ENCODE results near the gene DGKZ.
A peak's percentile ranks its signal among the peaks of the same experiment; 100 is the strongest.
"Not testable (repeated sequence)": the region's sequence is repeated elsewhere in the genome, so short reads cannot be mapped to it uniquely, and the experiment has no call there.

Gene DGKZ

GRCh38 chr11:46367244-46367915 lies 20.1 kb downstream of the DGKZ start:
- peak; percentile 72 for DNase-seq (ENCODE audit: low read depth)

GRCh38 chr11:46367916-46368267 lies 20.6 kb downstream of the DGKZ start:
- DNase-seq (ENCODE audit: low read depth): no peak

GRCh38 chr11:46369458-46370152 lies 22.3 kb downstream of the DGKZ start:
- DNase-seq (ENCODE audit: low read depth): no peak

GRCh38 chr11:46370253-46370652 lies 23.0 kb downstream of the DGKZ start:
- no peak for DNase-seq (ENCODE audit: low read depth)

GRCh38 chr11:46371262-46371661 lies 24.0 kb downstream of the DGKZ start:
- DNase-seq (ENCODE audit: low read depth): not testable (repeated sequence)

- no peak for DNase-seq (ENCODE audit: low read depth)
Measured at GRCh38 chr11:46372086-46372485, 24.8 kb downstream of the DGKZ start.

GRCh38 chr11:46372501-46372900 lies 25.2 kb downstream of the DGKZ start:
- DNase-seq (ENCODE audit: low read depth): not testable (repeated sequence)

GRCh38 chr11:46373787-46374740 lies 26.8 kb downstream of the DGKZ start:
- DNase-seq (ENCODE audit: low read depth): no peak

- DNase-seq (ENCODE audit: low read depth): no peak
Measured at GRCh38 chr11:46374815-46375214, 27.6 kb downstream of the DGKZ start.

- no peak for DNase-seq (ENCODE audit: low read depth)
Measured at GRCh38 chr11:46375392-46376101, 28.3 kb downstream of the DGKZ start.

- DNase-seq (ENCODE audit: low read depth): no peak
Measured at GRCh38 chr11:46376258-46377050, 29.2 kb downstream of the DGKZ start.

- DNase-seq (ENCODE audit: low read depth): no peak
Measured at GRCh38 chr11:46377290-46377689, 30.0 kb downstream of the DGKZ start.

GRCh38 chr11:46377831-46378230 lies 30.6 kb downstream of the DGKZ start:
- DNase-seq (ENCODE audit: low read depth): no peak

GRCh38 chr11:46378296-46378695 lies 31.0 kb downstream of the DGKZ start:
- DNase-seq (ENCODE audit: low read depth): no peak

- no peak for DNase-seq (ENCODE audit: low read depth)
Measured at GRCh38 chr11:46378811-46379481, 31.7 kb downstream of the DGKZ start.

- not testable (repeated sequence) for DNase-seq (ENCODE audit: low read depth)
Measured at GRCh38 chr11:46379482-46380293, 32.4 kb downstream of the DGKZ start.

GRCh38 chr11:46380340-46381047 lies 33.2 kb downstream of the DGKZ start:
- peak; percentile 38 for DNase-seq (ENCODE audit: low read depth)

GRCh38 chr11:46381048-46381818 lies 34.0 kb downstream of the DGKZ start, which contains the start of gene MDK:
MDK (plus strand) TSS chr11:46381669; CDS start chr11:46382058, 389 bp downstream.
- no peak for DNase-seq (ENCODE audit: low read depth)

Measured in activated gamma-delta T cell treated with anti-CD3 and anti-CD28 coated beads, Interleukin-2, amount 50 U/mL, for 16 hours (primary cell).